ENCODE data around the gene UBE4B.
A peak's percentile ranks its signal among the peaks of the same experiment; 100 is the strongest.
"Not testable (repeated sequence)": the region's sequence is repeated elsewhere in the genome, so short reads cannot be mapped to it uniquely, and the experiment has no call there.

UBE4B gene

DNA sequence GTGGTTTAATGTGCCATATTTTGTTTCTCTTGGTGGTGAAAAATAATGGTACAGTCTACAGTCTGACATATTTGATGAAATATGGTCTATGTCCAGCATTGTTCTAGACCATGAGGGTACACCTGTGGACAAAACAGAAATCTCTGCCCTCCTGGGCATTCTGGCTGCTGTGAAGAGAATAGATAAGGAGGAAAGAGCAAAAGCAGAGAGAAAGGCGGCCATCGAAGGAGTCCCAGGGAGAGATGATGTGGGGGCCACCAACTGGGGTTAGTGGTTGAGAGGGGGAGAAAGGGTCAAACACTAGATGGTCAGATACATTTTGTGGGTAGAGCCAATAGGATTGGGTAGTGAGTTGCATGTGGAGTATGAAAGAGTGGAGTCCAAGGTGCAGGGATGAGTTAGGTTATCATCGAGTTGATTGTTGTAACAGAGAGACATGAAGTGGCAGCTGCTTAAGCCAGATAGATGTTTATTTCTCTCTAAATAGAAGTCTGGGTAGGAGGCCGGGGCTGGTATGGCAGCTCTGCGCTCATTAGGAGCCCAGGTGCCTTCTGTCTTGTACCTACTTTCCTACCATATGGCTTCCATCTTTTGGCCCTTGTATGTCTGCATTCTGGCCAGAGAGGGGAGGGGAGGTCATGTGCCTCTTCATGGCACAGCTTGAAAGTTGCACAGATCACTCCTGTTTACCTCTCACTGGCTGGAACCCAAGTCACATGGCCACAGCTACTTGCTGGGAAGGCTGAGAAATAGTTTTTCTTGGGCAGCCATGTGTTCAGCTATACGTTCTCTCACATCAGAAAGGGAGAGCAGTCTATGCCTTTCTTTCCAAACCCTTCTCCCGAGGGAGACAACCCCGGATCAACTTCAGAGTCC, 13.0 kb downstream of the UBE4B start:
- peak; percentile 75 for DNase-seq

DNA sequence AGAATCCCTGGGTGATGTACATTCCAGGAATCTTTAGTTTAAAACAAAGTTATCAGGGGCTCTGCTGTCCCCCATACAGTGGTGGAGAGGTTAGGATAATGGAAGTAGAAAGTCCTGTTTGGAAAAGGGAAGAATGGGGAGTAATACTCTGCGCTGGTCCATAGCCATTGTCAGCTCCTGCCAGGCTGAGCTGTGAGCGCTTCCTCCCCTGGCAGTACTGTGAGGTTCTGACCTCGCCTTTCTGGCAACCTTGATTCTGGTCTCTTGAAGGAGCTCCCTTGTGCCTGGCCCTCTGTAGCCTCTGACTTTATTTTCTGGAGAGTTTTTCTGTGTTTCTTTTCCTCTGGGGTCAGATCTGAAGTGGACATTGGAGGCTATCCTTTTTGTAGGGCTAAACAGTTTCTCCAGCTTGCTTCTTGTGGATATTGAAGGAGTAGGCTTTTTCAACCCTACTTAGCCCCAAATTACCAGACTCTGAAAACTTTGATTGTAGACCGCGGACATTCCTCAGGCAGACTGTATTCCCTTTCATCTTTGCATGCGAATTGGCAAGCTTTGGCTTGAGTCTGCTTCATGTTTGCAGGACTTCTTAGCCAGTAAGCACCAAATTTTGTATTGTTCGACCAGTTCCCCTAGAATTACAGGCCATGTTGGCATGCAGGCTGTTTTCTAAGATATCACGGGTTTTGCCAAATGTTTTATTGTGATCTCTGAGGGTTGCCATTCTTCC, 13.8 kb downstream of the UBE4B start:
- DNase-seq: no peak

DNA sequence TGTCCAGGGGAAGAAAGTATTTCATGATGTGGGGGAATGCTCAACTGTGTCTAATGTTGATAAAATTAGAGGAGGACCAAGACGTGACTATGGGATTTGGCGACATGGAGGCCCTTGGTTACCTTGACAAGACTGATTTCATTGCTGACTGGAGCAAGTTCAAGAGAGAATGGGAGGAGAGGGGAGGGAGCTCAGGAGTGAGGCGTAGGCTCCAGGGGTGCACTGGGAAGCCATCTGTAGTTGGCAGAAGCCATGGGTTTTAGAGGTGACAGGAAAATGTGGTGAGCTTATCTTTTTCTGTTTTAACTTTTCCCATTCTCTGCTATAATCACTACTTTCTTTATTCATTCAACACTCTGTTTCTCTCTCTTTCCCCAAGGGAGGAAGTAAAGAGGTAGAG, 15.8 kb downstream of the UBE4B start:
- no peak for DNase-seq

DNA sequence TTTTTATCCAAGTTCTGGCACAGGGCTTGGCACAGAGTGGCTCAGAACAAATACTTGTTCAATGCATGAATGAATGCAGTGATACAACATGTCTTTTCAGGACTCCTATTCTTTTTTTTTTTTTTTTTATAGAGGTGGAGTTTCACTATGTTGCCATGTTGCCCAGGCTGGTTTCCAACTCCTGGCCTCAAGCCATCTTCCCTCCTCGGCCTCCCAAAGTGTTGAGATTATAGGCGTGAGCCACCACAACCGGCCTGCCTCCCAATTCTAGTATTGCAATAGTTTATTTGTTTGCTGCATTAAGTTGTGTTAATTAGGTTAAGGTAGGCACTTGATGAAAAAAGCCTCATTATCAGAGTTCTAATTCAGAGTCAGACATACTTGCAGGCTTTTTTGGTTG, 17.9 kb downstream of the UBE4B start:
- no peak for DNase-seq

DNA sequence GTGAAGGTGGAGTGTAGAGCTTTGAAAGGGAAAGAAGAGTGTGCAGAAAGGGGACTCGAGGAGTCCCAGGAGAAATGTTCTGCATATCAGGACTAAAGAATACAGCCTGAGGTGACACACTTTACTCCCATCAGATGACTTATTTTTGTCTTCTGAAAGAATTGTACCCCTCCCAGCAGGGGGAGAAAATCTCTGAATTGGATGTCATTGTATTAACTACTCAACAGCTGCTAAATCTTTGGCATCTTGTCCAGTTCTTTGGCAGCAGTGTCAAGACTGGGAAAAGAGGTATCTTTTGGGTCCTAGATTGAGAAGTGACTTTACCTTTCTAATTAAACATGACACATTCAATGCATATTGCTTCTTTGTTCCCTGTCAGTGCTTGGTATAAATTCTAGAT, 18.9 kb downstream of the UBE4B start:
- no peak for DNase-seq

DNA sequence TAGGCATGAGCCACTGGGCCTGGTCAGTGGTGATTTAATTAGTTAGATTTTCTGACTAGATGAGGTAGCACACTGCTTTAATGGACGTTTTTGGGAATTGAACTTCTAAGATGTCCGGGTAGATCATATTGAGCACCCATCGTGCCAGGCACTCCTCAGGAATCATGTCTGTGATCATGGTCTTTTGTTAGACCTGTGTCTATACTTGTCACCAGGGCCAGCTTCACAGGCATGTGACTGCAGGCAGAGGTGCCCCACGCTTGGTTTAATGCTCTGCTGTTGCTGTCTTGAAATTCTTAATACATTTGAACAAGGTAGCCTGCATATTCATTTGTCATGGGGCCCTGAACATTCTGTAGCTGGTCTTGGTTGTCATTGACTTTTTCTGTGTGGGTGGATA, 19.6 kb downstream of the UBE4B start:
- no peak for DNase-seq

DNA sequence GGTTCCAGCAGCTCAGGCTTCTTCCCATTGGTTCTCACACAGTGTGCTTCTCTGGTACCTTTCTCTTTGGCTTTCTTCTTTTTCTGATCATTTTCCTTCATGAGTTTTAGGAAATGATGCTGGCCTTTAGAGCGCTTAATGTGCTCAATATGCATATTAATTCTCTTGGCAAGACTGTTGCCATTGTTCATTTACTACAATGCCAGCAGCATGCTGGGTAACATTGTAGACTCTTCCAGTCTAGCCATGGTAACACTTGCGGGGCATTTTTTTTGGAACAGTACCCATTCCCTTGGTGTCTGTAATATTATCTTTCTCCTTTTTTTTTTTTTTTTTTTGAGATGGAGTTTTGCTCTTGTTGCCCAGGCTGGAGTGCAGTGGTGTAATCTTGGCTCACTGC, 21.7 kb downstream of the UBE4B start:
- no peak for DNase-seq

DNA sequence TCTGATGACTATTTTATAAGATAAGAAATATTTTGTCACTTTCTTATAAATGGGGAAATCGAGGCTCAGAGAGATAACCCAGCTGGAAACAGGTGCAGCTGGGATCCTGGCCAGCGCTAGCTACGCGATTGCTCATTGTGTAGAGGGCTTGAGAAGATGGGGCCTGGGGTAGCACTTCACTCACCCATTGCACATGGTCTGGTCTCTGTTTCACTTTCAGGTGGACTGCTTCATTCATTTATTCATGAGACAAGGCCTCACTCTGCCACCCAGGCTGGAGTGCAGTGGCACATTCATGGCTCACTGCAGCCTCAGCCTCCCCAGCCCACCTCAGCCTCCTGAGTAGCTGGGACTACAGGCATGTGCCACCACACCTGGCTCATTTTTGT, 23.8 kb downstream of the UBE4B start:
- peak; percentile 97 for DNase-seq

DNA sequence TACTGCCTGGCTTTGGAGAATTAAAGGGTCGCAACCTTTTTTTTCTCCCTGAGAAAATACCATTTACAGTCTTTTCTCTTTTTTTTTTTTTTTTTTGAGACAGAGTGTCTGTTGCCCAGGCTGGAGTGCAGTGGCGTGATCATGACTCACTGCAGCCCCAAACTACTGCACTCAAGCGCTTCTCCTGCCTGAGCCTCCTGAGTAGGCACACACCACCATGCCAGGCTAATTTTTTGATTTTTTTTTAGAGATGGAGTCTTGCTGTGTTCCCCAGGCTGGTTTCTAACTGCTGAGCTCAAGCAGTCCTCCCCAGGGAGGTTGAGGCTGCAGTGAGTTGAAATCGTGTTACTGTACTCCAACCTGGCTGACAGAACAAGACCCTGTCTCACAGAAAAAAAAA, 24.6 kb downstream of the UBE4B start:
- no peak for DNase-seq

DNA sequence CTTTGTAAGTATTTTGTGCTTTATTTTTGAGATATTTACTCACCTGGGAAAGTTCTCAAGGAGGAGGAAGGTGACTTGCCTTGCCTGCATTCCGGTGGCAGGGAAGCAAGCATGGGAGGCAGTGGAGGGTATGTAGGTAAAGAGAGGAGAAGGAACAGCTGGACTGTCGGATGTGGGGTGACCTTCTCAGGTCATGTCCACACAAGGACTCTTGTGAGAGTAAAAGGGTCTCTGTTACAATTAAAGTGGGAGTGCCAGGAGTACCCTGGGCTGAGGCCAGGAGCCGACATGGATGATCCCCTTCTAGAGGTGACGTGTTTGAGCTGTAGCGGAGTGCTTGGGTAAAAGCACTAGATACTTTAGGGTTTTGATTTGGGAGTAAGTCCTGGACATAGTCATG, 25.0 kb downstream of the UBE4B start:
- DNase-seq: no peak

DNA sequence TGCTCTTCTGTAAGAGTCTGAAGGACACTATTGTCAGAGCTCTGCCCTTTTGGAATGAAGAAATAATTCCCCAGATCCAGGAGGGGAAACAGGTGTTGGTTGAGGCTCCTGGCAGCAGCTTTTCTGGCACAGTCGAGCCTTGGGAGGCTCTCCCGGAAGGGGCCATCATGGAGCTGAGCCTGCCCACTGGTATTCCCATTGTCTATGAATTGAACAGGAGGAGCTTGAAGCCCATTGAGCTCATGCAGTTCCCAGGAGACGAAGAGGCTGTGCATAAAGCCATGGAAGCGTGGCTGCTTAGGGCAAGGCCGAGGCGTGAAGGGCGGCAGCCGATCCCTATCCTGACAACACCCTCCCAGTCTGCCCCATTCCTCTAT, 26.6 kb downstream of the UBE4B start:
- no peak for DNase-seq

DNA sequence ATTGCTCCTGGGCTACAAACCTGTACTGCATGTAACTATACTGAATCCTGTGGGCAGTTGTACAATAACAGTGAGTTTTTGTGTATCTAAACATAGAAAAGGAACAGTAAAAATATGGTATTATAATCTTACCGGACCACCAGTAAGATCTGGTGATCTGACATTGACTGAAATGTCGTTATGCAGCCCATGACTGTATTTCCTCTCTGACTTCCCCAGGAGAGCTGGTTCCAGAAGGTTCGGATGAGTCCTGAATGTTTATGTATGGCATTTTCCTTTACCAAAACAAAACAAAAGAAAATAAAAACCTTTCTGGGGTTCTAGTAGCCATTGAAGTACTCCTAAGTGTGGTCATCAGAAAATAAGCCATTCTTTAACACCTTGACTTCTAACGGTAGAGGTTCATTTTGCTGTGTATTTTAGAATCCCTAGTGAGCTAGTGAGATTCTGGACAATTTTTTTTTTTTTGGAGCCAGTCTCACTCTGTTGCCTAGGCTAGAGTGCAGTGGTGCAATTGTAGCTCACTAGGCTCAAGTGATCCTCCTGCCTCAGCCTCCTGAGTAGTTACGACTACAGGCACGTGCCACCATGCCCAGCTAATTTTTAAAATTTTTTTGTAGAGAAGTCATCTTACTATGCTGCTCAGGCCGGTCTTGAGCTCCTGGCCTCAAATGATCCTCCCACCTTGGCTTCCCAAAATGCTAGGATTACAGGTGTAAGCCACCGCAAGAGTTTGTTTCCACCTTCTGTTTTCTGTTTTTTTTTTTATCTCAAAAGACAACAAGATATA, 27.7 kb downstream of the UBE4B start:
- no peak for DNase-seq

DNA sequence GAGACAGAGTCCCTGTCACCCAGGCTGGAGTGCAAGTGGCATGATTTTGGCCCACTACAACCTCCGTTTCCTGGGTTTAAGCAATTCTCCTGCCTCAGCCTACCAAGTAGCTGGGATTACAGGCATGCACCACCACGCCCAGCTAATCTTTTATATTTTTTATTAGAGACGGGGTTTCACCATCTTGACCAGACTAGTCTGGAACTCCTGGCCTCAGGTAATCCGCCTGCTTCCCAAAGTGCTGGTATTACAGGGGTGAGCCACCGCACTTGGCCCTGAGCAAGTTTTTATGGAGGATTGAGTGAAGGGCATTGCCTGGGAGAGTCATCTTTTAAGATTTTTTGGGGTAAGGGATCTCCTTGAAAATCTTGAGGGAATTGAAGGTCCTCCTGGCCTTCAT, 28.5 kb downstream of the UBE4B start:
- DNase-seq: no peak

DNA sequence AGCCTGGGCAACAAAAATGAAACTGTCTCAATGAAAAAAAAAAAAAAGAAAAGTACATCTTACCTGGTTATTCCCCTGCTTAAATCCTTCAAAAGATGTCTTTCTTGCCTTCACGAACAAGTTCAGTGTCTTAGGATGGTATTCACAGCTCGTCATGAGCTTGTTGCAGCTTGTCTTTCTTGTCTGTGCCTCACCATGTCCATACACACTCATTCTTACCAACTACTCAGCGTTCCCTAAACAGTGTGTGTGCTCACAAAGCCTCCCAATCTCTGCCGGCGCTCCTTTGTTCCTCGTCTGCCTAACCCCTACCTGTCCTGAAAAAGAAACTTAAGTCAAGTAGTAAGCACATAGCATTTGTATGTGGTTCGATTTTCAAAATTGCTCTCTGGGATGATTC, 31.1 kb downstream of the UBE4B start:
- DNase-seq: no peak

DNA sequence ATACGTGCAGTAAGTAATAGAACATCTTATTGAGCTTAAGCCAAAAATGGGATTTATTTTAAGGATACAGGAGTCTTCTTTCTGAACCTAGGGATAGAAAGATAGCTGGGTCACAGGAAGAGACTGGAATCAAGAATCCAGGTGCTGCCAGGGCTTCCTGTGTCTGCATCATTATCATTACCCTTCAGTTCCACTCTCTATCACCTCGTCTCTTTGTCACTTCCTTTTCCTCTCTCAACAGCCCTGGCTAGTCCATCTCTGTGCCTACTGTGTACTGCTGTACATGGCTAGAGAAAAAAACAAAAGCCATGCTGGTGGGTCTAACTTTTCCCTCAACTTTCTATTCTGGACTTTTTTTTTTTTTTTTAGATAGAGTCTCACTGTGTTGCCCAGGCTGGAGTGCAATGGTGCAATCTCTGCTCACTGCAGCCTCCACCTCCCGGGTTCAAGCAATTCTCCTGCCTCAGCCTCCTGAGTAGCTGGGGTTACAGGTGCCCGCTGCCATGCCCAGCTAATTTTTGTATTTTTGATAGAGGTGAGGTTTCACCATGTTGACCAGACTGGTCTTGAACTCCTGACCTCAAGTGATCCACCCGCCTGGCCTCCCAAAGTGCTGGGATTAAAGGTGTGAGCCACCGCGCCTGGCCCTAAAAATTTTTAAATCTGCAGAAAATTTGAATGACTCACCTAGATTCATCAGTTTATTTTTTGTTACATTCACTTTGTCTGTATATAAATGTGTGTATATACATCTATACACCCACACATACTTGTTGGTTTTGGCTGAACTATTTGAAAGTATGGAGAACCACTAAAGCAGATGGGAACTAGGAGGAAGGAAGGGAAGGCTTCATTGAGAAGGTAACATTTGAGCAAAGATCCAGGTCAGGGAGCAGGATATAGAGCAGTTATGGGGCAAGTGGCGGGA, 31.9 kb downstream of the UBE4B start:
- DNase-seq: no peak

DNA sequence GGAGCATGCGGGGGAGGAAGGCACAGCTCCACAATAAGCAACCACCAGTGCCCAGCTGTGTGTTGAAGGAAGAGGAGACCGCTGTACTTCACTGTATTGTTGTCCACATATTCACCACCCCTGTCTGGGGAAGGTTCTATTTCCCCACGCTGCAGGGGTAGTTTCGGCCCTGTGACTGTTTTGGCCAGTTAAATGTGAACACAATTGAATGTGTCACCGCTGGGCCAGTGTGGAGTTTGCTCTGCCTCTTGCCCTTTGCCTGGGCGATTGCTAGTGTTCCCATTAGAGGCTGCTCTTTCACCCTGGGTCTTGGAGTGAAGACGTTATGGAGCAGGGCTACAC, 32.6 kb downstream of the UBE4B start:
- DNase-seq: no peak

DNA sequence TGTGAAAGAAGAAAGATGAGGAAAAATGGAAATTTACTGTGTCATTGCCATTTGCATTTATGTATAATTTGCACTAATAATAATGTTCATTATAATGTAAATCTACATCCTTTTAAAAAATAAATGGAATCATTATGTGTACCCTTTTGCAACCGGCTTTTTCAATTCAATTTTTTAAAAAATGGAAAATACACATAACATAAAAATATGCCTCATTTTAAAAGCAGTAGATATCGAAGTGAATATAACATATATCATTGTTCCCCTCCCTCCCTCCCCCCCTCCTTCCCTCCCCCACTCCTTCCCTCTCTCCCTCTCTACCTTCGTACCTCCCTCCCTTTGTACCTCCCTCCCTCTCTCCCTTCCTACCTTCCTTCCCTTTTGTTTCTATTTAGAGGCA, 33.0 kb downstream of the UBE4B start:
- no peak for DNase-seq

DNA sequence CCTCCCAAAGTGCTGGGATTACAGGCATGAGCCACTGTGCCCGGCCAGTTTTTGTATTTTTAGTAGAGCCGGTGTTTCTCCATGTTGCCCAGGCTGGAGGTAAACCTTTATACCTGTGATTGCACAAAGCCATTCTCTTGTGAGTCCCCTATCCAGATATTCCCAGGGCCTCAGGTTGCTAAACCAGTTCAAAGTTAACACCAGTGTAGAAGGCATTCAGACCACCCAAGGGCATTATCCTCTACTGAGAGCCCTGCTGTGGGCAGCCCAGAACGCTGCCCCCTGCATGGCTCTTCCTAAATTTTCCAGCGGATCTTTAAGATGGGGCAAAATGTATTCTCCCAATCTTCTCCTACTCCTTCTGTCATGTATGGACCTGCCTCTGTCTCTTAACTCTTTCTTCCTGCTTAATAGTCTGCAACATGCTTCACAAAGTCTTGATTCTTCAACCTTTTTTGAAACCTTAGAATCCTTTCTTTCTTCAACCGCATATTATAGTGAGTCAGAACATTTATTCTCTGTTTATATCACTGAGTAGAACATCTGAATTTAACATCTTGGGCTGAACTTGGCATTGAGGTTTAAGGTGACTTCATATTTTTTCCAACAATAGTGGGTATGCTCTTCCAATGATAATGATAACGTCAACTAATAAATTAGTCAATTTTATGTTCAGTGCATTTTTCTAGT, 36.0 kb downstream of the UBE4B start:
- no peak for DNase-seq

DNA sequence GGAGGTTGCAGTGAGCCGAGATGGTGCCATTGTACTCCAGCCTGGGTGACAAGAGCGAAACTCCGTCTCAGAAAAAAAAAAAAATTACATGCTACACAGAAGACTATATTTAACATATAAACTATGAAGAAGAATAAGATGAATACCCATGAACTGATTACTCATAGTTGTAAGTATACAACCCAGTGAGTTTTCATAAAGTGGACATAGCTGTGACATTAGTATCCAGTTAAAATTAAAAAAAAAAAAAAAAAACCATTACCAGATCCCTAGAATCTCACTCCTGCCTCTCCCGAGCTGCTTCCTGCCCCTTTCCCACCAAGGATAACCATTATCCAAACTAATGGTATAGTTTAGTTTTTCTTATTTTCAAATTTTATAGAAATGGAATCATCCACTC, 37.4 kb downstream of the UBE4B start:
- DNase-seq: no peak

DNA sequence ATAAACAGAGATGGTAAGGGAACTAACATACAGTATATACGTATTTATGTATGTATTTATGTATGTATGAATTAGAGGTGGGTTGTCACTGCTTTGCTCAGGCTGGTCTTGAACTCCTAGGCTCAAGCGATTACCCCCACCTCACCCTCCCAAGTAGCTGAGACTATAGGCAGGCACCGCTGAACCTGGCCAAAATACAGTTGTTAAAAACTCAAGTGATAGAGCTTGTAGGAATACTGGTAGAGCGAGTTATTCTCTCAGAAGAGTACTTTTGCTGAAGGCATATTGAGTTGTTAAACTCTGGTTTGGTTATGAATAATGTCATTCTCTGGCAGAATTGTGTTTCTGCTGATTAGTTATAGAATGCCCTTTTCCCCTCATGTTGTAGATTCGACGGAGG, 38.9 kb downstream of the UBE4B start:
- DNase-seq: no peak

DNA sequence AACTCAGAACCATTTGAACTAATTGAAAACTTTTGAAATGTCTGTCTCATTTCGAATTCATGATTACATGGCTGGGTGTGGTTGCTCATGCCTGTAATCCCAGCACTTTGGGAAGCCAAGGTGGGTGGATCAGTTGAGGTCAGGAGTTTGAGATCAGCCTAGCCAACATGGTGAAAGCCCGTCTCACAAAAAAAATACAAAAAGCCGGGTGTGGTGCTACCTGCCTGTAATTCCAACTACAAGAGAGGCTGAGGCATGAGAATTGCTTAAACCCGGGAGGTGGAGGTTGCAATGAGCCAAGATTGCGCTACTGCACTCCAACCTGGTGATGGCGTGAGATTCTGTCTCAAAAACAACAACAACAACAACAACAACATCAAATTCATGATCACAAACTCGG, 40.6 kb downstream of the UBE4B start:
- DNase-seq: not testable (repeated sequence)
